B cell (primary cell): ENCODE results near the gene TRERF1. TPM values are rescaled to one million over a fixed set of nuclear protein-coding genes. Genes with fewer than 3 reads are reported as not detected.

ENCODE experiments used
- ATAC-seq: fragments of 200-7000 bp; cut with Tn5 transposase; one replicate; pipeline ENCODE4 v1.10.0; 2021; ENCODE audit warnings: low read depth, mild to moderate bottlenecking, moderate number of reproducible peaks, moderate library complexity
- CTCF ChIA-PET: fragments of 350-600 bp; sonication (Branson Sonifier 250); formaldehyde crosslinking; loops from one replicate; lab custom pipeline; 2021; ENCODE audit warnings: antibody characterized with exemption, inconsistent platforms; lab: Charles Lee
- POLR2A ChIA-PET: fragments of 350-600 bp; sonication (Branson Sonifier 250); formaldehyde crosslinking; loops from one replicate; lab custom pipeline; 2021; ENCODE audit warnings: antibody characterized with exemption; lab: Charles Lee
- DNase-seq: peaks from one replicate; pipeline ENCODE4 v3.0.0; 2013
- H2AFZ ChIP-seq: 2 replicates; pipeline ENCODE4 v1.6.1; 2012; ENCODE audit warnings: mild to moderate bottlenecking, low read depth, low read length; ENCODE audit not compliant: insufficient read depth, poor library complexity, severe bottlenecking
- H3K27ac ChIP-seq, 2 donors: 1 replicate in 1 of 2; 2 replicates in 1 of 2; pipeline ENCODE4 v1.5.1; 2012 to 2013; ENCODE audit warnings: low read length in 2 of 2, mild to moderate bottlenecking in 2 of 2, moderate library complexity in 1 of 2
- H3K27me3 ChIP-seq, 4 experiments: fragments of 200-600 bp in 1 of 4; sonication (generic) in 1 of 4; replicated peaks in 1 of 4; 1 replicate in 2 of 4; 2 replicates in 2 of 4; pipeline versions ENCODE4 v1.6.1 to v1.7.0; 2013 to 2016; ENCODE audit warnings: low read length in 3 of 4, mild to moderate bottlenecking in 2 of 4, mixed read lengths in 1 of 4, moderate library complexity in 1 of 4; ENCODE audit not compliant: insufficient read depth in 4 of 4, control insufficient read depth in 3 of 4; ENCODE audit errors: control extremely low read depth in 1 of 4
- H3K36me3 ChIP-seq, 2 experiments: replicated peaks in 1 of 2; 1 replicate in 1 of 2; 2 replicates in 1 of 2; pipeline versions ENCODE4 v1.6.1 to v1.7.1; 2013; ENCODE audit warnings: low read length in 1 of 2; ENCODE audit not compliant: insufficient read depth in 2 of 2, control insufficient read depth in 1 of 2; ENCODE audit errors: control extremely low read depth in 1 of 2, extremely low read depth in 1 of 2
- H3K4me1 ChIP-seq, 2 donors: fragments of 200-600 bp in 1 of 2; sonication (generic) in 1 of 2; 1 replicate in 1 of 2; 2 replicates in 1 of 2; pipeline versions ENCODE4 v1.5.1 to v1.6.1; 2013 to 2017; ENCODE audit warnings: low read length in 2 of 2; ENCODE audit not compliant: control insufficient read depth in 2 of 2, insufficient read depth in 2 of 2
- H3K4me2 ChIP-seq: replicated peaks from 2 replicates; pipeline ENCODE3; 2012; ENCODE audit warnings: mild to moderate bottlenecking, low read depth, low read length; ENCODE audit not compliant: poor library complexity, severe bottlenecking
- H3K4me3 ChIP-seq, 5 experiments: fragments of 200-600 bp in 1 of 5; sonication (generic) in 1 of 5; 1 replicate in 3 of 5; 2 replicates in 2 of 5; pipeline versions ENCODE4 v1.5.1 to v1.7.0; 2011 to 2016; ENCODE audit warnings: low read length in 4 of 5, mild to moderate bottlenecking in 4 of 5, low read depth in 2 of 5, control low read depth in 1 of 5, moderate library complexity in 1 of 5; ENCODE audit not compliant: insufficient read depth in 1 of 5; ENCODE audit errors: control extremely low read depth in 1 of 5, extremely low read depth in 1 of 5
- H3K79me2 ChIP-seq: fragments of 200-600 bp; sonication (generic); one replicate; pipeline ENCODE4 v1.6.0; 2016; ENCODE audit warnings: low read length; ENCODE audit not compliant: control insufficient read depth, insufficient read depth
- H3K9ac ChIP-seq: fragments of 200-600 bp; sonication (generic); 2 replicates; pipeline ENCODE4 v1.6.1; 2017; ENCODE audit warnings: mild to moderate bottlenecking, low read length, moderate library complexity
- H3K9me3 ChIP-seq, 3 donors: one replicate each; pipeline versions ENCODE4 v1.6.1 to v1.7.1; 2013; ENCODE audit warnings: low read length in 2 of 3; ENCODE audit not compliant: control insufficient read depth in 2 of 3, insufficient read depth in 1 of 3; ENCODE audit errors: control extremely low read depth in 1 of 3
- H4K20me1 ChIP-seq: 2 replicates; pipeline ENCODE4 v1.6.0; 2012; ENCODE audit warnings: mild to moderate bottlenecking, low read length; ENCODE audit not compliant: insufficient read depth, control insufficient read depth, poor library complexity, severe bottlenecking
- H3K27ac Mint-ChIP-seq: one replicate; pipeline ENCODE4 v1.8.0; 2021; ENCODE audit warnings: mixed read lengths
- H3K27me3 Mint-ChIP-seq: one replicate; pipeline ENCODE4 v1.8.0; 2021; ENCODE audit warnings: mixed read lengths
- H3K4me1 Mint-ChIP-seq: one replicate; pipeline ENCODE4 v1.8.0; 2021; ENCODE audit warnings: mixed read lengths
- H3K4me3 Mint-ChIP-seq: one replicate; pipeline ENCODE4 v1.8.0; 2021; ENCODE audit warnings: mixed read lengths
- H3K9me3 Mint-ChIP-seq: one replicate; pipeline ENCODE4 v1.8.0; 2022; ENCODE audit warnings: mixed read lengths; ENCODE audit not compliant: insufficient read depth
- CTCF ChIP-seq: fragments of 200-600 bp; IDR thresholded peaks from one replicate; pipeline ENCODE4 v1.8.0; 2022; ENCODE audit warnings: antibody characterized with exemption, mild to moderate bottlenecking
- EZH2 ChIP-seq: IDR thresholded peaks from 2 replicates; pipeline ENCODE4 v1.6.1; 2012; ENCODE audit warnings: borderline replicate concordance, low read depth, mild to moderate bottlenecking, moderate library complexity, low read length; ENCODE audit not compliant: insufficient read depth, poor library complexity, severe bottlenecking
- whole genome bisulfite sequencing: methylation state at CpG from one replicate; pipeline ENCODE4 v1.1.5; 2013; ENCODE audit warnings: missing lambda C conversion rate; ENCODE audit not compliant: insufficient coverage; 5-methylcytosine and 5-hydroxymethylcytosine counted together
- intact Hi-C: fragments of 100-400 bp; cut with micrococcal nuclease; formaldehyde crosslinking; loops from one replicate; pipeline ENCODE4 v1.10.0; 2022
- polyA plus RNA-seq: library from polyadenylated mRNA; depleted of rRNA; stranded (reverse); fragments of >200 nt; gene quantifications from 2 replicates; pipeline ENCODE4 v1.2.3, GENCODE V29; 2012
- total RNA-seq, 2 donors: library from RNA; stranded (reverse); fragments of 120-200 nt in 1 of 2; gene quantifications; 1 replicate in 1 of 2; 2 replicates in 1 of 2; pipeline versions ENCODE4 v1.2.3 to v1.2.4, GENCODE V29; 2013 to 2022

Gene TRERF1
- total and polyA plus RNA-seq, 2 donors (not counting 1 experiment from before 2014, with no cell fraction given), result 3.5 to 6.7 TPM

GRCh38 chr6:42393339-42393738 lies 58.4 kb downstream of the TRERF1 start:
- no peak overlapping the region for H3K4me2 ChIP-seq
- WGBS, result 90% methylated on average over 2 of the region's 3 CpGs
- H3K9ac ChIP-seq, result no peak overlapping the region
- no peak overlapping the region for H2AFZ ChIP-seq
- no peaks in the 10 kb centered on the region for H3K79me2 ChIP-seq
- ATAC-seq (no peak), DNase-seq (no peak)
- H3K4me1 ChIP-seq, result peaks cover 0 to 25% of the 10 kb centered on the region in 2 donors
- Mint-ChIP-seq H3K9me3 (no peaks in the 10 kb centered on the region), H3K27me3 (no peaks in the 10 kb centered on the region), H3K4me1 (peaks cover 23% of the 10 kb centered on the region), H3K27ac (no peak overlapping the region), H3K4me3 (no peak overlapping the region)
- no peaks in the 10 kb centered on the region for H4K20me1 ChIP-seq
- TF ChIP-seq CTCF (no peak), EZH2 (no peak)
- H3K27me3 ChIP-seq, result no peaks in the 10 kb centered on the region
- intact Hi-C loops, result loop anchor here (10.0 kb wide), 1 partner anchor 61 kb away; the partner anchor contains the start of gene TRERF1
- H3K27ac ChIP-seq, result no peak overlapping the region
- no peak overlapping the region for H3K4me3 ChIP-seq
- POLR2A ChIA-PET, result no interaction called here
- H3K36me3 ChIP-seq, result no peaks in the 10 kb centered on the region
- H3K9me3 ChIP-seq, result no peaks in the 10 kb centered on the region
- CTCF ChIA-PET, result no interaction called here

DNA sequence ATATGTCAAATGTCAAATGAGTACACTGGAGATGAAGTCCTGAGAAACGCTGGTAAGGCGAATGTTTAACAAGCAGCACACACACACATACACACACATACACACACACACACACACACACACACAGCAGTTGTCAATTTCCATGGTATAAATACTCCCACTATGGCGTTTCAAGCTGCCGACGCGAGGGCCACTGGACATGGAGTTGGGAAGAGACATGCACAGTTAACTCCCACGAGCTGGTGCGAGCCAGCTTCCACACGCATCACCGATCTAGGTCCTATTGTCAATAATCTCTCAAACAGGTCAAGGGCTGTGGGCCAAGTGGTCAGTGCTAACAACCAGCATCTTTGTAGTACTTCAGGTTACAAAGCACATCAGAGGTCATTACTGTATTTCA lies 58.9 kb downstream of the TRERF1 start:
- Histone ChIP-seq H2AFZ (no peak overlapping the region), H3K9me3 (no peaks in the 10 kb centered on the region), H4K20me1 (no peaks in the 10 kb centered on the region), H3K4me1 (peaks cover 0 to 26% of the 10 kb centered on the region in 2 donors), H3K79me2 (no peaks in the 10 kb centered on the region), H3K4me3 (no peak overlapping the region), H3K4me2 (no peak overlapping the region), H3K36me3 (no peaks in the 10 kb centered on the region), H3K27me3 (no peaks in the 10 kb centered on the region), H3K27ac (no peak overlapping the region), H3K9ac (no peak overlapping the region)
- TF ChIP-seq EZH2 (no peak), CTCF (no peak)
- intact Hi-C loops, result loop anchor here (10.0 kb wide), 1 partner anchor 62 kb away; the partner anchor contains the start of gene TRERF1
- H3K27ac Mint-ChIP-seq, result no peak overlapping the region
- no peak for ATAC-seq
- no peaks in the 10 kb centered on the region for H3K9me3 Mint-ChIP-seq
- WGBS, result 96% methylated on average over 10 of the region's 10 CpGs
- no peak for DNase-seq
- peaks cover 25% of the 10 kb centered on the region for H3K4me1 Mint-ChIP-seq
- ChIA-PET POLR2A (no interaction called here), CTCF (no interaction called here)
- no peak overlapping the region for H3K4me3 Mint-ChIP-seq
- no peaks in the 10 kb centered on the region for H3K27me3 Mint-ChIP-seq
